H1 (cell line): ENCODE data around the gene OR8B8. TPM values are rescaled to one million over a fixed set of nuclear protein-coding genes. Genes with fewer than 3 reads are reported as not detected.

Experiments used
- CTCF ChIA-PET: fragments of 300-600 bp; sonication (Branson Sonifier 250); formaldehyde crosslinking; loops from one replicate; lab custom pipeline; 2021; ENCODE audit not compliant: partially characterized antibody; lab: Charles Lee
- POLR2A ChIA-PET: fragments of 300-600 bp; sonication (Branson Sonifier 250); formaldehyde crosslinking; loops from one replicate; lab custom pipeline; 2021; ENCODE audit warnings: inconsistent platforms; ENCODE audit not compliant: partially characterized antibody; lab: Charles Lee
- DNase-seq, 2 experiments: peaks; one replicate each; pipeline versions ENCODE4 v3.0.0 to v3.0.0-alpha.2; 2010 to 2022; ENCODE audit warnings: low spot score in 2 of 2, low read depth in 1 of 2, mixed read lengths in 1 of 2
- FAIRE-seq: peaks from 2 replicates; lab custom pipeline; 2011; peaks lifted over from hg19 to GRCh38; lab: Jason Lieb, UNC
- H2AFZ ChIP-seq: 2 replicates; pipeline ENCODE4 v1.8.1; 2012; ENCODE audit warnings: low read length, inconsistent platforms
- H2AK5ac ChIP-seq: 2 replicates; pipeline ENCODE4 v1.6.1; 2013; ENCODE audit warnings: low read depth, low read length
- H2BK120ac ChIP-seq: replicated peaks from 2 replicates; pipeline ENCODE3; 2013; ENCODE audit warnings: low read depth, low read length, inconsistent platforms
- H2BK12ac ChIP-seq: 2 replicates; pipeline ENCODE4 v1.6.1; 2013; ENCODE audit warnings: low read depth, low read length
- H2BK15ac ChIP-seq: 2 replicates; pipeline ENCODE4 v1.6.1; 2013; ENCODE audit warnings: low read length
- H2BK20ac ChIP-seq: 2 replicates; pipeline ENCODE4 v1.6.1; 2013; ENCODE audit warnings: low read length
- H2BK5ac ChIP-seq: 2 replicates; pipeline ENCODE4 v1.6.1; 2013; ENCODE audit warnings: low read depth, low read length
- H3K14ac ChIP-seq: 2 replicates; pipeline ENCODE4 v1.6.1; 2013; ENCODE audit warnings: inconsistent platforms; ENCODE audit not compliant: insufficient read length
- H3K18ac ChIP-seq: 2 replicates; pipeline ENCODE4 v1.6.1; 2013; ENCODE audit warnings: low read length; ENCODE audit errors: extremely low read depth
- H3K23ac ChIP-seq: 2 replicates; pipeline ENCODE4 v1.6.1; 2013; ENCODE audit warnings: inconsistent platforms; ENCODE audit not compliant: insufficient read length
- H3K23me2 ChIP-seq: 2 replicates; pipeline ENCODE4 v1.6.1; 2013; ENCODE audit warnings: low read depth, low read length
- H3K27ac ChIP-seq: 2 replicates; pipeline ENCODE4 v1.6.1; 2011; ENCODE audit warnings: low read depth, low read length, inconsistent platforms
- H3K27me3 ChIP-seq, 4 experiments: replicated peaks in 1 of 4; 1 replicate in 1 of 4; 2 replicates in 3 of 4; pipeline versions ENCODE4 v1.6.1 to v1.8.1; 2011 to 2013; ENCODE audit warnings: low read length in 3 of 4, mild to moderate bottlenecking in 3 of 4, inconsistent platforms in 2 of 4, mixed read lengths in 2 of 4, moderate library complexity in 1 of 4; ENCODE audit not compliant: control insufficient read depth in 3 of 4, insufficient read depth in 3 of 4; ENCODE audit errors: extremely low read depth in 1 of 4
- H3K36me3 ChIP-seq, 4 experiments: 2 replicates each; pipeline versions ENCODE4 v1.6.1 to v1.8.1; 2011 to 2013; ENCODE audit warnings: mild to moderate bottlenecking in 4 of 4, low read length in 3 of 4, moderate library complexity in 2 of 4, control low read depth in 1 of 4, inconsistent platforms in 1 of 4; ENCODE audit not compliant: insufficient read depth in 4 of 4, control insufficient read depth in 2 of 4
- H3K4ac ChIP-seq: replicated peaks from 2 replicates; pipeline ENCODE3; 2013; ENCODE audit warnings: low read length, low read depth, mixed read lengths, inconsistent platforms; ENCODE audit not compliant: insufficient read length
- H3K4me1 ChIP-seq, 4 experiments: replicated peaks in 1 of 4; 1 replicate in 1 of 4; 2 replicates in 3 of 4; pipeline versions ENCODE4 v1.6.1 to v1.8.1; 2011 to 2013; ENCODE audit warnings: low read length in 3 of 4, inconsistent platforms in 2 of 4, mixed read lengths in 1 of 4; ENCODE audit not compliant: insufficient read depth in 4 of 4, control insufficient read depth in 3 of 4
- H3K4me2 ChIP-seq, 2 experiments: 2 replicates each; pipeline versions ENCODE4 v1.6.1 to v1.8.1; 2011 to 2013; ENCODE audit warnings: low read depth in 2 of 2, low read length in 2 of 2, control low read depth in 1 of 2, inconsistent platforms in 1 of 2, mild to moderate bottlenecking in 1 of 2; ENCODE audit not compliant: insufficient read depth in 1 of 2
- H3K4me3 ChIP-seq, 4 experiments: fragments of 200-600, 300-600 bp in 1 of 4; sonication (generic), shearing (Covaris generic), sonication (Bioruptor Twin) in 1 of 4; 2 replicates each; pipeline versions ENCODE4 v1.5.1 to v1.8.1; 2011 to 2016; ENCODE audit warnings: low read length in 4 of 4, low read depth in 3 of 4, control low read depth in 2 of 4, inconsistent platforms in 2 of 4, mild to moderate bottlenecking in 2 of 4, mixed read lengths in 1 of 4, moderate library complexity in 1 of 4; ENCODE audit not compliant: insufficient read depth in 2 of 4; ENCODE audit errors: extremely low read depth in 1 of 4
- H3K56ac ChIP-seq: replicated peaks from 2 replicates; pipeline ENCODE3; 2013; ENCODE audit warnings: low read depth, mild to moderate bottlenecking, mixed read lengths, low read length, inconsistent platforms; ENCODE audit not compliant: insufficient read length
- H3K79me1 ChIP-seq: 2 replicates; pipeline ENCODE4 v1.6.1; 2013; ENCODE audit warnings: low read depth, low read length, control low read depth
- H3K79me2 ChIP-seq, 2 experiments: 2 replicates each; pipeline versions ENCODE4 v1.6.1 to v1.8.1; 2012 to 2013; ENCODE audit warnings: low read length in 2 of 2, mild to moderate bottlenecking in 2 of 2, inconsistent platforms in 1 of 2; ENCODE audit not compliant: insufficient read depth in 2 of 2, control insufficient read depth in 1 of 2
- H3K9ac ChIP-seq, 4 experiments: replicated peaks in 1 of 4; 1 replicate in 1 of 4; 2 replicates in 3 of 4; pipeline versions ENCODE4 v1.6.1 to v1.8.1; 2011 to 2013; ENCODE audit warnings: low read depth in 3 of 4, low read length in 3 of 4, control low read depth in 2 of 4, mild to moderate bottlenecking in 2 of 4, moderate library complexity in 2 of 4, inconsistent platforms in 1 of 4; ENCODE audit errors: extremely low read depth in 1 of 4
- H3K9me3 ChIP-seq, 2 experiments: 2 replicates each; pipeline versions ENCODE4 v1.6.1 to v1.8.1; 2012 to 2013; ENCODE audit warnings: mild to moderate bottlenecking in 2 of 2, moderate library complexity in 2 of 2, control low read depth in 1 of 2, inconsistent platforms in 1 of 2, low read depth in 1 of 2, low read length in 1 of 2, mixed read lengths in 1 of 2; ENCODE audit not compliant: insufficient read depth in 2 of 2
- H4K20me1 ChIP-seq, 2 experiments: replicated peaks in 1 of 2; 2 replicates each; pipeline versions ENCODE3 to v1.8.1; 2011 to 2013; ENCODE audit warnings: inconsistent platforms in 2 of 2, low read length in 2 of 2, mild to moderate bottlenecking in 1 of 2; ENCODE audit not compliant: insufficient read depth in 2 of 2, control insufficient read depth in 1 of 2
- H4K5ac ChIP-seq: 2 replicates; pipeline ENCODE4 v1.6.1; 2013; ENCODE audit warnings: low read length, low read depth, mixed read lengths, inconsistent platforms; ENCODE audit not compliant: insufficient read length
- H4K8ac ChIP-seq: 2 replicates; pipeline ENCODE4 v1.8.0; 2013; ENCODE audit warnings: mild to moderate bottlenecking, moderate library complexity, low read length, inconsistent platforms; ENCODE audit not compliant: insufficient read depth; ENCODE audit errors: extremely low read depth
- H4K91ac ChIP-seq: replicated peaks from 2 replicates; pipeline ENCODE3; 2013; ENCODE audit warnings: low read length, mixed read lengths, inconsistent platforms; ENCODE audit not compliant: insufficient read length
- BACH1 ChIP-seq: IDR thresholded peaks from 2 replicates; pipeline ENCODE4 v1.6.1; 2012; ENCODE audit warnings: low read length, improper control_type of control experiment
- CEBPB ChIP-seq: IDR thresholded peaks from 2 replicates; pipeline ENCODE4 v1.6.1; 2012; ENCODE audit warnings: low read depth, low read length
- EP300 ChIP-seq, 2 experiments: IDR thresholded peaks; 1 replicate in 1 of 2; 2 replicates in 1 of 2; pipeline ENCODE4 v1.6.1; 2011 to 2012; ENCODE audit warnings: low read depth in 2 of 2, low read length in 2 of 2, mild to moderate bottlenecking in 2 of 2, borderline replicate concordance in 1 of 2, inconsistent platforms in 1 of 2, moderate library complexity in 1 of 2
- FOSL1 ChIP-seq: IDR thresholded peaks from 2 replicates; pipeline ENCODE4 v1.6.1; 2011; ENCODE audit warnings: mild to moderate bottlenecking, low read depth, low read length, moderate library complexity; ENCODE audit not compliant: insufficient read depth
- GABPA ChIP-seq: IDR thresholded peaks from 2 replicates; pipeline ENCODE4 v1.6.1; 2011; ENCODE audit warnings: mild to moderate bottlenecking, low read length, moderate library complexity, borderline replicate concordance; ENCODE audit not compliant: insufficient read depth
- JUN ChIP-seq: IDR thresholded peaks from 2 replicates; pipeline ENCODE4 v1.6.1; 2011; ENCODE audit warnings: low read depth, mild to moderate bottlenecking, improper control_type of control experiment, low read length
- NRF1 ChIP-seq: IDR thresholded peaks from 2 replicates; pipeline ENCODE4 v1.6.1; 2011; ENCODE audit warnings: mild to moderate bottlenecking, low read depth, low read length, improper control_type of control experiment
- POLR2A ChIP-seq, 2 experiments: IDR thresholded peaks; 1 replicate in 1 of 2; 2 replicates in 1 of 2; pipeline ENCODE4 v1.6.1; 2011; ENCODE audit warnings: low read depth in 2 of 2, low read length in 2 of 2, mild to moderate bottlenecking in 2 of 2; ENCODE audit errors: control extremely low read depth in 1 of 2
- RAD21 ChIP-seq, 2 experiments: IDR thresholded peaks in 1 of 2; conservative IDR thresholded peaks in 1 of 2; 2 replicates each; pipeline ENCODE4 v1.6.1; 2011; ENCODE audit warnings: low read depth in 2 of 2, low read length in 2 of 2, improper control_type of control experiment in 1 of 2, inconsistent platforms in 1 of 2, mild to moderate bottlenecking in 1 of 2, moderate library complexity in 1 of 2
- RNF2 ChIP-seq: fragments of 200-900, 300-1000 bp; sonication (generic); IDR thresholded peaks from 2 replicates; pipeline ENCODE4 v1.7.1; 2016; ENCODE audit warnings: borderline replicate concordance, low read depth, mild to moderate bottlenecking, antibody characterized with exemption, low read length; ENCODE audit not compliant: poor library complexity, severe bottlenecking; ENCODE audit errors: missing control alignments
- RXRA ChIP-seq: IDR thresholded peaks from 2 replicates; pipeline ENCODE4 v1.6.1; 2011; ENCODE audit warnings: low read depth, mild to moderate bottlenecking, low read length, moderate library complexity; ENCODE audit not compliant: insufficient read depth
- SP4 ChIP-seq: IDR thresholded peaks from 2 replicates; pipeline ENCODE4 v1.6.1; 2012; ENCODE audit warnings: low read length, inconsistent platforms
- YY1 ChIP-seq: IDR thresholded peaks from 2 replicates; pipeline ENCODE4 v1.6.1; 2011; ENCODE audit warnings: low read depth, mild to moderate bottlenecking, low read length
- WGBS, 2 experiments: shearing (Covaris generic) in 1 of 2; methylation state at CpG; one replicate each; pipeline versions ENCODE4 v1.1.6 to v1.1.7; 2013 to 2015; ENCODE audit warnings: low lambda C conversion rate in 2 of 2, mixed read lengths in 2 of 2, inconsistent platforms in 1 of 2, low coverage in 1 of 2, missing lambda C conversion rate in 1 of 2; ENCODE audit not compliant: insufficient replicate concordance in 2 of 2, insufficient coverage in 1 of 2, insufficient read length in 1 of 2; ENCODE audit errors: extremely low coverage in 1 of 2, missing lambda C conversion rate in 1 of 2; 5-methylcytosine and 5-hydroxymethylcytosine counted together
- polyA plus RNA-seq, 7 experiments: library from polyadenylated mRNA; depleted of rRNA in 3 of 7; stranded (reverse) in 5 of 7; unstranded in 2 of 7; fragments of >200 nt in 5 of 7; fragments of 200-250 nt in 2 of 7; gene quantifications; 1 replicate in 5 of 7; 2 replicates in 1 of 7; 4 replicates in 1 of 7; pipeline versions ENCODE4 v1.2.1 to v1.2.3, GENCODE V29; 2011 to 2013; ENCODE audit warnings: missing spikeins in 2 of 7, mixed read lengths in 2 of 7
- total RNA-seq: library from RNA; stranded (reverse); fragmentation: NEBNext Ultra II Directional; extraction: Animal tissue kit (Norgen Biotek cat#: 25700); gene quantifications from 2 replicates; pipeline ENCODE4 v1.2.1, GENCODE V29; 2021
- TF ChIP-seq, protein P1 (sequence below): IDR thresholded peaks from 2 replicates; pipeline ENCODE4 v1.6.1; 2011; ENCODE audit warnings: low read depth, mild to moderate bottlenecking, low read length; ENCODE audit not compliant: insufficient read depth

Gene OR8B8
- total and polyA plus RNA-seq, 2 of the 8 experiments (the other 6 are each of a cell fraction or from before 2014, with no cell fraction given) = not detected

GRCh38 chr11:124446916-124447315 lies 1.4 kb upstream of the OR8B8 start:
- H2BK120ac ChIP-seq = no peak overlapping the region
- no peak overlapping the region for H3K4ac ChIP-seq
- no peak overlapping the region for H4K5ac ChIP-seq
- H4K8ac ChIP-seq = no peak overlapping the region
- ChIA-PET CTCF (interaction anchor here (1.2 to 1.5 kb wide), 2 partner anchors 45 to 105 kb away, joined by 3 to 4 read pairs; no protein-coding TSS in a partner anchor), POLR2A (no interaction called here)
- H3K9ac ChIP-seq = no peak overlapping the region
- H3K9me3 ChIP-seq = no peaks in the 10 kb centered on the region
- no peak overlapping the region for H3K4me3 ChIP-seq
- H3K18ac ChIP-seq = no peak overlapping the region
- no peaks in the 10 kb centered on the region for H3K79me1 ChIP-seq
- WGBS, 2 experiments = 95 to 100% methylated on average over 1 of the region's 1 CpG
- H3K79me2 ChIP-seq = no peaks in the 10 kb centered on the region
- no peaks in the 10 kb centered on the region for H4K20me1 ChIP-seq
- H2BK12ac ChIP-seq = no peak overlapping the region
- H2BK15ac ChIP-seq = no peak overlapping the region
- H2BK20ac ChIP-seq = no peak overlapping the region
- DNase-seq (no peak), FAIRE-seq (no peak)
- no peak overlapping the region for H3K4me2 ChIP-seq
- no peak overlapping the region for H2AFZ ChIP-seq
- no peak overlapping the region for H3K56ac ChIP-seq
- no peak overlapping the region for H2AK5ac ChIP-seq
- no peak overlapping the region for H3K27ac ChIP-seq
- no peak overlapping the region for H3K14ac ChIP-seq
- no peaks in the 10 kb centered on the region for H3K4me1 ChIP-seq
- H3K27me3 ChIP-seq = no peaks in the 10 kb centered on the region
- no peak overlapping the region for H3K23ac ChIP-seq
- H4K91ac ChIP-seq = no peak overlapping the region
- H3K23me2 ChIP-seq = no peaks in the 10 kb centered on the region
- H2BK5ac ChIP-seq = no peak overlapping the region
- H3K36me3 ChIP-seq = no peaks in the 10 kb centered on the region
- no peak for TF ChIP-seq NRF1
- no peak for TF ChIP-seq SP4
- TF ChIP-seq JUN = no peak
- no peak for TF ChIP-seq YY1
- TF ChIP-seq RNF2 = no peak
- TF ChIP-seq EP300 (IDR thresholded peaks at IDR 0.05; ENCODE audit: borderline replicate concordance in 1 of 2, low read depth in 2 of 2, low read length in 2 of 2) = no peak
- no peak for TF ChIP-seq GABPA
- TF ChIP-seq FOSL1 = no peak
- no peak for TF ChIP-seq POLR2A (IDR thresholded peaks at IDR 0.05; ENCODE audit: control extremely low read depth in 1 of 2, low read depth in 2 of 2, low read length in 2 of 2)
- TF ChIP-seq RAD21 (IDR thresholded peaks at IDR 0.05 in 1 of 2, conservative IDR thresholded peaks at IDR 0.05 in 1 of 2; ENCODE audit: low read depth in 2 of 2, low read length in 2 of 2) = no peak
- no peak for TF ChIP-seq BACH1
- TF ChIP-seq CEBPB = no peak
- TF ChIP-seq, protein P1, sequence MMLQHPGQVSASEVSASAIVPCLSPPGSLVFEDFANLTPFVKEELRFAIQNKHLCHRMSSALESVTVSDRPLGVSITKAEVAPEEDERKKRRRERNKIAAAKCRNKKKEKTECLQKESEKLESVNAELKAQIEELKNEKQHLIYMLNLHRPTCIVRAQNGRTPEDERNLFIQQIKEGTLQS = no peak
- no peak for TF ChIP-seq RXRA
